HFF-Myc (cell line): ENCODE data around the gene RFTN1.

Experiments used
- DNase-seq: peaks from one replicate; pipeline ENCODE4 v3.0.0-alpha.2; 2011; ENCODE audit warnings: low read depth; ENCODE audit errors: extremely low read depth
- H3K4me3 ChIP-seq: replicated peaks from 2 replicates; pipeline ENCODE4 v1.5.1; 2011; ENCODE audit warnings: low read depth, mild to moderate bottlenecking, control low read depth, low read length
- CTCF ChIP-seq: IDR thresholded peaks from 2 replicates; pipeline ENCODE4 v1.5.1; 2012; ENCODE audit warnings: mild to moderate bottlenecking, low read depth, low read length, control low read depth; ENCODE audit errors: missing control alignments

Gene RFTN1

GRCh38 chr3:16331319-16331883 lies 182.1 kb downstream of the RFTN1 start:
- no peak overlapping the region for H3K4me3 ChIP-seq
- TF ChIP-seq CTCF: no peak
- DNase-seq: no peak

- DNase-seq: no peak
- no peak overlapping the region for H3K4me3 ChIP-seq
- TF ChIP-seq CTCF: no peak
Observed at GRCh38 chr3:16330351-16330750, 183.1 kb downstream of the RFTN1 start.

- no peak overlapping the region for H3K4me3 ChIP-seq
- no peak for DNase-seq
- TF ChIP-seq CTCF: no peak
Observed at GRCh38 chr3:16329826-16330129, 183.7 kb downstream of the RFTN1 start.

GRCh38 chr3:16329036-16329825 lies 184.3 kb downstream of the RFTN1 start:
- DNase-seq: no peak
- no peak for TF ChIP-seq CTCF

GRCh38 chr3:16328124-16328523 lies 185.4 kb downstream of the RFTN1 start:
- H3K4me3 ChIP-seq: no peak overlapping the region
- no peak for DNase-seq
- no peak for TF ChIP-seq CTCF

More at GRCh38 chr3:16329036-16329825, 184.3 kb downstream of the RFTN1 start:
- no peak overlapping the region for H3K4me3 ChIP-seq

GRCh38 chr3:16326724-16327349 lies 186.7 kb downstream of the RFTN1 start:
- no peak for TF ChIP-seq CTCF
- DNase-seq: no peak
- H3K4me3 ChIP-seq: no peak overlapping the region

GRCh38 chr3:16325850-16326249 lies 187.6 kb downstream of the RFTN1 start:
- no peak overlapping the region for H3K4me3 ChIP-seq
- TF ChIP-seq CTCF: no peak
- DNase-seq: no peak
